GM18505 (cell line): Measurements from ENCODE around the gene LYAR.
A peak's percentile ranks its signal among the peaks of the same experiment; 100 is the strongest.

Experiments
- ATAC-seq: cut with Tn5 transposase; IDR thresholded peaks from one replicate; pipeline ENCODE4 v1.9.1; 2021; ENCODE audit not compliant: unreplicated experiment
- POLR2A ChIP-seq: IDR thresholded peaks from 4 replicates; pipeline ENCODE4 v1.6.1; 2011; ENCODE audit warnings: borderline replicate concordance; ENCODE audit not compliant: insufficient read depth, insufficient read length; ENCODE audit errors: extremely low read depth

Gene LYAR

DNA sequence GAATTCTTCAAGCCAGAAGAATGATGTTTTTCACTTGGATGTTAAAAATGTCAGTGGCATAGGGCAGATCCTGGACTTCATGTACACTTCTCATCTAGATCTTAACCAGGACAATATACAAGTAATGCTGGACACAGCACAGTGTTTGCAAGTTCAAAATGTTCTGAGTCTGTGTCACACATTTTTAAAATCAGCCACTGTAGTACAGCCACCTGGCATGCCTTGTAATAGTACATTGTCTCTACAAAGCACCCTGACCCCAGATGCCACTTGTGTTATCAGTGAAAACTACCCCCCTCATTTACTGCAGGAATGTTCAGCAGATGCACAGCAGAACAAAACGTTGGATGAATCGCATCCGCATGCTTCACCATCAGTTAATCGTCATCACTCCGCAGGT is 12.0 kb upstream of the LYAR start:
- no peak for ATAC-seq
- TF ChIP-seq POLR2A = no peak

DNA sequence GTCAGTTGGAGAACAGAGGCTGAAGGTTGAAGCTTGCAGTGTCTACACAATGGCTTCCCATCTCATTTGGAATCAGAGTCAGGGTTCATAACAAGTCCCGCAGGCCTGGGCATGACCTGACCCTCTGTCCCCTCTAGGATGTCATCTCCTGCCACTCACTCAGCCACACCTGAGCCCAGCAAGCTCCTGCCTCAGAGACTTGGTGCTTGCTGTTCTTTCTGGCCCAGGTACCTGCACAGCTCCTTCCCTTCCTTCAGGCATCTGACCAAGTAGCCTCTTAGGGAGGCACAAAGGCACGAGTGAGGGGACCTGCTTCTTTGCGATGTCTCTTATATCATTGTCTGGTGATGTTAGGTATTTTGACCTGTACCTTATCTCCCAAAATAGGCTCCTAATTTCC is 9.1 kb upstream of the LYAR start:
- ATAC-seq = no peak
- no peak for TF ChIP-seq POLR2A

DNA sequence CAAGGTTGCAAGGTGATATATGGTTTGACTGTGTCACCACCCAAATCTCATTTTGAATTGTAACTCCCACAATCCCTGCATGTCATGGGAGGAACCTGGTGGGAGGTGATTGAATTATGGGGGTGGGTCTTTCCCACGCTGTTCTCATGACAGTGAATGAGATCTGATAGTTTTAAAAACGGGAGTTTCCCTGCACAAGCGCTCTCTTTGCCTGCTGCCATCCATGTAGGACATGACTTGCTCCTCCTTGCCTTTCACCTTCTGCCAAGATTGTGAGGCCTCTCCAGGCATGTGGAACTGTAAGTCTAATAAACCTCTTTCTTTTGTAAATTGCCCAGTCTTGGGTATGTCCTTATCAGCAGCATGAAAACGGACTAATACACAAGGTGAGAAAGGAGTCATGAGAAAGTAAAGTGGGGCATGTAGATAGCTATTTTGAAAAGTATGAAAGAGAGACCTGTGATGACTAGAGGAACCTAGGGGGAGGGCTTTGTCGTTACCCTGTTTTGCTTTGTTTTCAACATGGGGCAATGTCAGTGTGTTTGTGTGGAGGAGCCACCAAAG is 6.4 kb upstream of the LYAR start:
- TF ChIP-seq POLR2A = no peak
- no peak for ATAC-seq

DNA sequence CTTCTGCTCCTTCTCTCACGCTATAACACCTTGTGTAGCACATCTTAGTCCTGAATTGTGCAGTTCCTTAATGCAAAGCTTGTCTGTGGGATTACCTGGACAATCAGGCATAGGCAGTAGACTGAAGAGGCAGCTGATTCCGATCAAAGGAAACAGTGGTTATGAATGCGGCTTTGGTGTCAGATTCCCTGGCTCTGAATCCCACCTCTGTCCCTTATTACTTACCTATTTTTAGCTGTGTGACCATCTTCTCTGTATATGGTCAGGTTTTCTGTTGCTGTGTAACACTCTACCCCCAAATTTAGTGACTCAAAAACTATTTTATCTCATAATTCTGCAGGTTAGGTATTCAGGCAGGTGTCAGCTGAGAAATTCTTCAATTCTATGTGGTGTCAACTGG is 3.3 kb upstream of the LYAR start:
- TF ChIP-seq POLR2A = no peak
- ATAC-seq = no peak

DNA sequence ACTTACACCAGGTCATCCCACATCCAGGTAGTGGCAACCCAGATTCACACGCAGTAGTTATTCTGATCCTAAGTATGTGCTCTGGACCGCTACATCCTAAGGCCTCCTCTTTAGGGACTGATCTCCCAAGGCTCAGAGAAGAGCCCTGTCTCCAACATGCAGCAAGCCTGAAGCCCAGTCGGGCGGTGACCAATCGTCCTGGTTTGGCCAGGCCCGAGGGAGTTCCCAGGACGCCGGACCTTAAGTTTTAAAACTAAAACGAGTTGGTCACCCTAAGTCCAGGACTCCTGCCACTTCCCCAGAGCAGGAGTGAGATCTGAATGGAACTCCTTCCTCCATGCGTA is 385 bp downstream of the LYAR start:
- ATAC-seq = peak; percentile 1
- TF ChIP-seq POLR2A = no peak

DNA sequence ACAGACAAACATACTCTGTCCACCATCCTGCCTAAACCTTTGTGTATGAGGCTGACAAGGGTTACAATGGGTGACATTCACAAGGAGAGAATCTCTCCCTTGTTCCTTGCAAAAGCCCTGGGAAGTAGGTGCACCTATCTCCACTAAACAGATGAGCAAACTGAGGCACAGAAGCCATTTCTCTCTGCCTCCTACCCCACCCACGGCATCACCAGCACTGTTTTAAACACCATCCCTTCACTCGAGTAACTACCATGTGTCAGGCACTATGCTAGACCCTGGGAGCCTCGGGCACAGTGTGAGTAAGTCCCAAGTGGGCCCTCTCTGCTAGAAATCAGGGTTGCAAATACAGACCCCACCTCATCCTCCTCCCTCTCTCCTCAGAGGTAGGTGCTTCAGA is 899 bp downstream of the LYAR start:
- ATAC-seq = no peak
- no peak for TF ChIP-seq POLR2A

DNA sequence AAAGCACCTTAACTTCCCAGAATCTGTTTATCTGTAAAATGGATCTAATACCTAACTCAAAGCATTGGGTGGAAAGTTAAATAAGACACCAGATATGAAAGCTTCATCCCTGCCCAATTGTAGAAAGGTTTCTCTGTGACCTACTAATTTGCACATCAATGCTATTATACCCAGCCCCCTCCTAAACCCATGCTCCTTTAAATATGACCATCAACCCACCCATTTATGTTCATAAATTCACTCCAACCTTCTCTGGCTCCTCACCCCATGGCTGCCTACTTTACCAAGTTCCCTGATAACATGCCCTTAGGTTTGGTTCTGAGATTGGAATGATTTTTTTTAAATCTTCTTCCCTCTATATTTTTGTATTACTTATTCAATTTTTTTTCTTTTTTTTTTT is 1.9 kb downstream of the LYAR start:
- no peak for TF ChIP-seq POLR2A
- ATAC-seq = no peak

DNA sequence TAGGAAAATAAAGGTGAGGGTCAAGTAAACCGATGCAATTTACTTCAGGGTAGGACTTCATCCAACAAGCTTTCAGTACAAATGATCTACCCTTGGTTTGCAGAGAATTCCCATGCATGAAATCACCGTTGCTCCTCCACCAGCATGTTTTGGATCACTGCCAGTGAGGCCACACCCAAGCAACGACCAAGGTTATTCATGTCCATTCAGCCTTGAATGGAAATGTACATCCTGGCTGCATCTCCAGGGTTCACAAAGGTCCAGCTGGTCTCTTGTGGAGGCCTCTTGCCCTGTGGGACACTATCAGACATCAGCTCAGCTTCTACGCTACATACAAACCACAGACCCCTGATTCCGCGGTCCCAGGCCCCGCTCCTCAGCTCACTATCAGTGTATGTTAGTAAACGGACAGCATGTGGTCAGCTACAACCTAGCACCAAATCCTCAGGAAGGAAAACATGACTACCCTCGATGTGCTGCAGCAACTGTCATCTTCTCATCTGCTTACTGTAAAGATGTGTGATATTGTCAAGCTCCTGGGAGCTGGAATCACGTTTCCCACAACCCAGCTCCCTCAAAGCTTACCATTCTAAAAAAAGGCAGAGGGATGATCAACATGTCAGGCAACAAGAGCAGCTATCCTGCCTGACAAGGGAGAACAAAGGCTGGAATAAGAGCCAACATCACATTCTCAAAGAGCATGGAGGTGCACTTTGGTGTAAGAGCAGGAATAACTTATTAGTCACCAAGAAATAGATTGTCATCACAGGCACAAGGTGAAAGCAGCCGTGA is 4.9 kb downstream of the LYAR start:
- ATAC-seq = no peak
- TF ChIP-seq POLR2A = no peak

DNA sequence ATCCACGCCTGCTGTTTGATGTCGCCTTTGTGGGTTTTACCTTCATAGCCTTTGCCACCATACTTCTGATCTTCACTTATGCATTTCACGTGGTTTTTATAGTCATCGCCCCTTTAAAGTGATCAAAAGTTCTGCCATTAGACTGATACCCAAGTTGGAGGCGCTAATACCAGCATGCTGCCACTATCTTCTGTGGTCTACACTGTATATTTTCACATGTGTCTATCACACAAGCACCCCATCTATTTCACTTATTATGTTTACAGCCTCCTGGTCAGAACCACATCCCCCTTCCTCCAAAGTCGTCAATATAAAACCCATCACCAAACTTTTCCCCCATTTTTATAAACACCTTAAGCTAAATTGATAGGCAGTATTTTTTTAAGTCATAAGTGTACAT is 8.2 kb downstream of the LYAR start:
- ATAC-seq = no peak
- no peak for TF ChIP-seq POLR2A

DNA sequence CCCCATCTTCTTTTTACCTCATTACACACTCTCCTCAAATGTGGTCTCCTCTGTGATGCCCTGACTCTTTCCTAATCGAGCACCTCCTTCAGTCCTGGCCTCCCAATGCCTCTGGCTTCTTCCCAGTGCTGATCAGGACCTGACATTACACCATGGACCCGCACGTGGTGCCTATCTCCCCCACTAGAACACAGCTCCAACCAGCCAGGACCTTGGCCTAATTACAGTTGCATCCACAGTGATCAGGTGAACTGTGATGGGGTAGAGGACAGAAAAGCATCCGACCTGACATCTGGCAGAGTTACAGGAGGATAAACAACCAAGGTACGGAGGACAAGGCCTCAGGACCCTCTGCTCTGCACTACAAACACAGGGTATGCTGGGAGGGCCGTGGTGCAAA is 12.4 kb downstream of the LYAR start:
- ATAC-seq = no peak
- no peak for TF ChIP-seq POLR2A

DNA sequence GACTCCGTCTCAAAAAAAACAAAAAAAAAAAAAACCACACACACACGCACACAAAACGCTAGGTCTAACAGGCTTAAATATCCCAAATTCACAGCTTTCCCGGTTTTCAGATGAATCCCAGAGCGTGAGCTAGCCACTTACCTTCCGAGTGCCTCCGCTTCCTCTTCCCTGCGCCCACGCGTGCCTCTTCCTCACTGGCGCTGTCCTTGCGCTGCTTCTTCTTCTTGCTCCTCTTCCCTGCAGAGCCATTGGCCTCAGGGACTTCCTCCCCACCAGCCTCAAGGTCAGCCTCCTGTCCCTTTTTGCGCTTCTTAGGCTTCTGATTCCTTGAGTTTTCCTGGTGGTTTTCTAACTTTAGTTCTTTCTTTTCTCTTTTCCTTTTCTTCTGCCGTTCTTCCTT is 15.7 kb downstream of the LYAR start:
- no peak for TF ChIP-seq POLR2A
- no peak for ATAC-seq

DNA sequence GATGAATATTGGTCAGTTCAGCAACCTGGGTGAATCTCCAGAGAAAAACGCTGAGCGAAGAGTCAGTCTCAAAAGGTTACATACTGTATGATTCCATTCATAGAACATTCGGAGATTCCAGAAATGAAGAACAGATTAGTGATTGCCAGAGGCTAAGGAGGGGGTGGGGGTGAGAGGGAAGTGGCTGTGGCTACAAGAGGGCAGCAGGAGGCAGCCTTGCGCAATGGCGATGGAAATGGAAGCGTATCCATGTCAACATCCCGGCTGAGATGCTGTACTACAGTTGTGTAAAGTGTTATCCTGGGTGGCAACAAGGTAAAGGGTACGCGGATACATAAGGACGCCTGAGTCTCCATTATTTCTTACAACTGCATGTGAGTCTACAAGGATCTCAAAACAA is 18.0 kb downstream of the LYAR start:
- ATAC-seq = no peak
- no peak for TF ChIP-seq POLR2A

DNA sequence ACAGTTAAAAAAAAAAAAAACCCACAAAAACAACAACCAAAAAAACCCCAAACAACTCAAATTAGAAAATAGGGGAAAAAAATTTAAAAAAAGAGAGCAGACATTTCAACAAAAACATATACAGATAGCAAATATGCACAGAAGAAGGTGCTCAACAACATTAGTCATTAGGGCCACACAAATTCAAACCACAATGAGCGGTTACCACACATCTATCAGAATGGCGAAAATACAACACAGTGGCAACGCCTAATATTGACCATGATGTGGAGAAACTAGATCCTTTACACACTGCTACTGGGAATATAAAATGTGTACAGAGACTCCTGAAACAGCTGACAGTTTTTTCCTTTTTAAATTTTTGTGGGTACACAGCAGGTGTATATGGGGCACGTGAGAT is 19.4 kb downstream of the LYAR start:
- no peak for TF ChIP-seq POLR2A
- no peak for ATAC-seq

DNA sequence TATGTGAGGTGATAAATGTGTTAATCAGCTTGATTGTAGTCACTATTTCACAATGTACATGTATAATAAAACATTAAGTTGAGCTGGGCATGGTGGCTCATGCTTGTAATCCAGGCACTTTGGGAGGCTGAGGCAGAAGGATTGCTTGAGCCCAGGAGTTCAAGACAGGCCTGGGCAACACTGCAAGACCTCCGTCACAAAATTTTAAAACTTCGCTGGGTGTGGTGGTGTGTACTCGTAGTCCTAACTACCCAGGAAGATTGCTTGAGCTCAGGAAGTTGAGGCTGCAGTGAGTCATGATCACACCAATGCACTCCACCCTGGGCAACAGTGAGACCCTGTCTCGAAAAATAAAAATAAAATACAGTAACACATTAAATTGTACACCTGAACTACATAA is 20.1 kb downstream of the LYAR start:
- no peak for TF ChIP-seq POLR2A
- ATAC-seq = no peak

DNA sequence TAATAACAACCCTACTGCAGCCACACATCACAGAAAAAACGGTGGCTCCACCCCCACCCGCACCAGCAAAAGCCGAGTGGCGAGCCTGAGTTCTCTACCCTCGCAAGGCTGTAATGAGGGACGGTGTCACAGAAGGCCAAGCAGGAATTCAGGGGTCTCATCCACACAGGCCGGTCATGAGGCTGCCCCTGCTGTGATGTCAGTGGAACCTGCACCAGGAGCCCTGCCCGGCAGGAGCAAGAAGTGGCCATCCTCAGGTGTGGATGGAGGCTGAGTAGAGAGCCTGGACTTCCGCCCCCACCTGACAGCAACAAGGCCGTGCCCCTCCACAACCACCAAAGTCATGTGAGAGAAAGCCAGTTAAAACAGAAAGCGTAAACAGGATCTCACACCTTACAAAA is 20.6 kb downstream of the LYAR start:
- TF ChIP-seq POLR2A = no peak
- no peak for ATAC-seq
